K562 (cell line): ENCODE data around the gene ABI3BP. TPM values are rescaled to one million over a fixed set of nuclear protein-coding genes. Genes with fewer than 3 reads are reported as not detected.

Source experiments
- FOXK1 ChIP-seq: sonication (generic); formaldehyde crosslinking; IDR thresholded peaks from 2 replicates; pipeline ENCODE4 v1.8.0; 2022; ENCODE audit warnings: missing genetic modification reagents, mild to moderate bottlenecking, borderline replicate concordance
- FOXM1 ChIP-seq, 2 experiments: fragments of 450-650 bp in 1 of 2; sonication (generic) in 1 of 2; formaldehyde crosslinking in 1 of 2; IDR thresholded peaks; 2 replicates each; pipeline versions ENCODE4 v1.6.1 to v1.9.0; 2017 to 2022; ENCODE audit warnings: low read depth in 2 of 2, mild to moderate bottlenecking in 2 of 2, missing genetic modification reagents in 1 of 2, moderate library complexity in 1 of 2
- MIER1 ChIP-seq: fragments of 450-650 bp; IDR thresholded peaks from 2 replicates; pipeline ENCODE4 v1.6.1; 2016; ENCODE audit warnings: antibody characterized with exemption, mild to moderate bottlenecking, low read depth
- polyA plus RNA-seq, 8 experiments: library from polyadenylated mRNA; depleted of rRNA in 4 of 8; stranded (reverse) in 5 of 8; unstranded in 3 of 8; fragments of >200 nt; fragmentation: Nextera tagmentation in 2 of 8; fragmentation: Illumina TruSeq in 1 of 8; extraction: Ambion mirVana in 2 of 8; extraction: Trizol in 1 of 8; gene quantifications; 2 replicates each; pipeline versions ENCODE4 v1.2.1 to v1.2.3, GENCODE V29; 2011 to 2014; ENCODE audit warnings: inconsistent platforms in 1 of 8, missing spikeins in 1 of 8
- total RNA-seq, 7 experiments: library from RNA; depleted of rRNA in 6 of 7; stranded (reverse); fragments of >200 nt in 6 of 7; fragmentation: Illumina TruSeq in 2 of 7; extraction: Trizol in 2 of 7; gene quantifications; 2 replicates each; pipeline versions ENCODE4 v1.2.1 to v1.2.3, GENCODE V29; 2011 to 2021; ENCODE audit warnings: low replicate concordance in 1 of 7
- TF ChIP-seq, protein P1 (sequence below): fragments of 200-600 bp; sonication (generic); IDR thresholded peaks from one replicate; pipeline ENCODE4 v1.6.1; 2012; ENCODE audit warnings: mild to moderate bottlenecking, low read depth, low read length, inconsistent platforms

The ABI3BP gene
- total and polyA plus RNA-seq, 9 of the 15 experiments (the other 6 are each of a cell fraction or from before 2014, with no cell fraction given): 0.01 to 0.24 (median 0.06) TPM; not detected in 5

- TF ChIP-seq, protein P1, sequence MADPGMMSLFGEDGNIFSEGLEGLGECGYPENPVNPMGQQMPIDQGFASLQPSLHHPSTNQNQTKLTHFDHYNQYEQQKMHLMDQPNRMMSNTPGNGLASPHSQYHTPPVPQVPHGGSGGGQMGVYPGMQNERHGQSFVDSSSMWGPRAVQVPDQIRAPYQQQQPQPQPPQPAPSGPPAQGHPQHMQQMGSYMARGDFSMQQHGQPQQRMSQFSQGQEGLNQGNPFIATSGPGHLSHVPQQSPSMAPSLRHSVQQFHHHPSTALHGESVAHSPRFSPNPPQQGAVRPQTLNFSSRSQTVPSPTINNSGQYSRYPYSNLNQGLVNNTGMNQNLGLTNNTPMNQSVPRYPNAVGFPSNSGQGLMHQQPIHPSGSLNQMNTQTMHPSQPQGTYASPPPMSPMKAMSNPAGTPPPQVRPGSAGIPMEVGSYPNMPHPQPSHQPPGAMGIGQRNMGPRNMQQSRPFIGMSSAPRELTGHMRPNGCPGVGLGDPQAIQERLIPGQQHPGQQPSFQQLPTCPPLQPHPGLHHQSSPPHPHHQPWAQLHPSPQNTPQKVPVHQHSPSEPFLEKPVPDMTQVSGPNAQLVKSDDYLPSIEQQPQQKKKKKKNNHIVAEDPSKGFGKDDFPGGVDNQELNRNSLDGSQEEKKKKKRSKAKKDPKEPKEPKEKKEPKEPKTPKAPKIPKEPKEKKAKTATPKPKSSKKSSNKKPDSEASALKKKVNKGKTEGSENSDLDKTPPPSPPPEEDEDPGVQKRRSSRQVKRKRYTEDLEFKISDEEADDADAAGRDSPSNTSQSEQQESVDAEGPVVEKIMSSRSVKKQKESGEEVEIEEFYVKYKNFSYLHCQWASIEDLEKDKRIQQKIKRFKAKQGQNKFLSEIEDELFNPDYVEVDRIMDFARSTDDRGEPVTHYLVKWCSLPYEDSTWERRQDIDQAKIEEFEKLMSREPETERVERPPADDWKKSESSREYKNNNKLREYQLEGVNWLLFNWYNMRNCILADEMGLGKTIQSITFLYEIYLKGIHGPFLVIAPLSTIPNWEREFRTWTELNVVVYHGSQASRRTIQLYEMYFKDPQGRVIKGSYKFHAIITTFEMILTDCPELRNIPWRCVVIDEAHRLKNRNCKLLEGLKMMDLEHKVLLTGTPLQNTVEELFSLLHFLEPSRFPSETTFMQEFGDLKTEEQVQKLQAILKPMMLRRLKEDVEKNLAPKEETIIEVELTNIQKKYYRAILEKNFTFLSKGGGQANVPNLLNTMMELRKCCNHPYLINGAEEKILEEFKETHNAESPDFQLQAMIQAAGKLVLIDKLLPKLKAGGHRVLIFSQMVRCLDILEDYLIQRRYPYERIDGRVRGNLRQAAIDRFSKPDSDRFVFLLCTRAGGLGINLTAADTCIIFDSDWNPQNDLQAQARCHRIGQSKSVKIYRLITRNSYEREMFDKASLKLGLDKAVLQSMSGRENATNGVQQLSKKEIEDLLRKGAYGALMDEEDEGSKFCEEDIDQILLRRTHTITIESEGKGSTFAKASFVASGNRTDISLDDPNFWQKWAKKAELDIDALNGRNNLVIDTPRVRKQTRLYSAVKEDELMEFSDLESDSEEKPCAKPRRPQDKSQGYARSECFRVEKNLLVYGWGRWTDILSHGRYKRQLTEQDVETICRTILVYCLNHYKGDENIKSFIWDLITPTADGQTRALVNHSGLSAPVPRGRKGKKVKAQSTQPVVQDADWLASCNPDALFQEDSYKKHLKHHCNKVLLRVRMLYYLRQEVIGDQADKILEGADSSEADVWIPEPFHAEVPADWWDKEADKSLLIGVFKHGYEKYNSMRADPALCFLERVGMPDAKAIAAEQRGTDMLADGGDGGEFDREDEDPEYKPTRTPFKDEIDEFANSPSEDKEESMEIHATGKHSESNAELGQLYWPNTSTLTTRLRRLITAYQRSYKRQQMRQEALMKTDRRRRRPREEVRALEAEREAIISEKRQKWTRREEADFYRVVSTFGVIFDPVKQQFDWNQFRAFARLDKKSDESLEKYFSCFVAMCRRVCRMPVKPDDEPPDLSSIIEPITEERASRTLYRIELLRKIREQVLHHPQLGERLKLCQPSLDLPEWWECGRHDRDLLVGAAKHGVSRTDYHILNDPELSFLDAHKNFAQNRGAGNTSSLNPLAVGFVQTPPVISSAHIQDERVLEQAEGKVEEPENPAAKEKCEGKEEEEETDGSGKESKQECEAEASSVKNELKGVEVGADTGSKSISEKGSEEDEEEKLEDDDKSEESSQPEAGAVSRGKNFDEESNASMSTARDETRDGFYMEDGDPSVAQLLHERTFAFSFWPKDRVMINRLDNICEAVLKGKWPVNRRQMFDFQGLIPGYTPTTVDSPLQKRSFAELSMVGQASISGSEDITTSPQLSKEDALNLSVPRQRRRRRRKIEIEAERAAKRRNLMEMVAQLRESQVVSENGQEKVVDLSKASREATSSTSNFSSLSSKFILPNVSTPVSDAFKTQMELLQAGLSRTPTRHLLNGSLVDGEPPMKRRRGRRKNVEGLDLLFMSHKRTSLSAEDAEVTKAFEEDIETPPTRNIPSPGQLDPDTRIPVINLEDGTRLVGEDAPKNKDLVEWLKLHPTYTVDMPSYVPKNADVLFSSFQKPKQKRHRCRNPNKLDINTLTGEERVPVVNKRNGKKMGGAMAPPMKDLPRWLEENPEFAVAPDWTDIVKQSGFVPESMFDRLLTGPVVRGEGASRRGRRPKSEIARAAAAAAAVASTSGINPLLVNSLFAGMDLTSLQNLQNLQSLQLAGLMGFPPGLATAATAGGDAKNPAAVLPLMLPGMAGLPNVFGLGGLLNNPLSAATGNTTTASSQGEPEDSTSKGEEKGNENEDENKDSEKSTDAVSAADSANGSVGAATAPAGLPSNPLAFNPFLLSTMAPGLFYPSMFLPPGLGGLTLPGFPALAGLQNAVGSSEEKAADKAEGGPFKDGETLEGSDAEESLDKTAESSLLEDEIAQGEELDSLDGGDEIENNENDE: no peak
- TF ChIP-seq FOXK1 (no peak), MIER1 (no peak), FOXM1 (IDR thresholded peaks at IDR 0.05; ENCODE audit: low read depth) (no peak), FOXM1 (CRISPR knock-in tag; IDR thresholded peaks at IDR 0.05; ENCODE audit: low read depth) (no peak)
Measured at GRCh38 chr3:100856821-100857220, 136.4 kb downstream of the ABI3BP start (continued).
